ENCODE measurements around the gene BRS3. TPM values are rescaled to one million over a fixed set of nuclear protein-coding genes. Genes with fewer than 3 reads are reported as not detected.

The BRS3 gene
- polyA plus RNA-seq, 2 of the 4 experiments (the other 2 are of a cell fraction): not detected

- TF ChIP-seq, protein P1, sequence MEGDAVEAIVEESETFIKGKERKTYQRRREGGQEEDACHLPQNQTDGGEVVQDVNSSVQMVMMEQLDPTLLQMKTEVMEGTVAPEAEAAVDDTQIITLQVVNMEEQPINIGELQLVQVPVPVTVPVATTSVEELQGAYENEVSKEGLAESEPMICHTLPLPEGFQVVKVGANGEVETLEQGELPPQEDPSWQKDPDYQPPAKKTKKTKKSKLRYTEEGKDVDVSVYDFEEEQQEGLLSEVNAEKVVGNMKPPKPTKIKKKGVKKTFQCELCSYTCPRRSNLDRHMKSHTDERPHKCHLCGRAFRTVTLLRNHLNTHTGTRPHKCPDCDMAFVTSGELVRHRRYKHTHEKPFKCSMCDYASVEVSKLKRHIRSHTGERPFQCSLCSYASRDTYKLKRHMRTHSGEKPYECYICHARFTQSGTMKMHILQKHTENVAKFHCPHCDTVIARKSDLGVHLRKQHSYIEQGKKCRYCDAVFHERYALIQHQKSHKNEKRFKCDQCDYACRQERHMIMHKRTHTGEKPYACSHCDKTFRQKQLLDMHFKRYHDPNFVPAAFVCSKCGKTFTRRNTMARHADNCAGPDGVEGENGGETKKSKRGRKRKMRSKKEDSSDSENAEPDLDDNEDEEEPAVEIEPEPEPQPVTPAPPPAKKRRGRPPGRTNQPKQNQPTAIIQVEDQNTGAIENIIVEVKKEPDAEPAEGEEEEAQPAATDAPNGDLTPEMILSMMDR (IDR thresholded peaks at IDR 0.05): no peak
- TF ChIP-seq SMC3 (IDR thresholded peaks at IDR 0.05): no peak
- no peak for TF ChIP-seq ZFP36 (IDR thresholded peaks at IDR 0.05; ENCODE audit: borderline replicate concordance, partially characterized antibody)
- TF ChIP-seq RAD21 (conservative IDR thresholded peaks at IDR 0.05 in 1 of 2, IDR thresholded peaks at IDR 0.05 in 1 of 2): no peak
- TF ChIP-seq GATA3 (IDR thresholded peaks at IDR 0.05; ENCODE audit: borderline replicate concordance): no peak
- TF ChIP-seq ZSCAN20 (CRISPR knock-in tag; IDR thresholded peaks at IDR 0.05): no peak
- no peak for TF ChIP-seq CHD4 (IDR thresholded peaks at IDR 0.05; ENCODE audit: borderline replicate concordance)
Measured at GRCh38 chrX:136538811-136539210, 51.1 kb downstream of the BRS3 start (continued).

- ChIA-PET CTCF (no interaction called here), POLR2A (no interaction called here)
- H3K9me3 ChIP-seq: no peaks in the 10 kb centered on the region
- no peaks in the 10 kb centered on the region for H3K4me1 ChIP-seq
- no peak overlapping the region for H3K27ac ChIP-seq
- no peak for TF ChIP-seq NPAS2 (CRISPR knock-in tag; IDR thresholded peaks at IDR 0.05; ENCODE audit: borderline replicate concordance)
- TF ChIP-seq MAZ (IDR thresholded peaks at IDR 0.05; ENCODE audit: borderline replicate concordance, low read depth, low read length): no peak
- TF ChIP-seq, protein P2, sequence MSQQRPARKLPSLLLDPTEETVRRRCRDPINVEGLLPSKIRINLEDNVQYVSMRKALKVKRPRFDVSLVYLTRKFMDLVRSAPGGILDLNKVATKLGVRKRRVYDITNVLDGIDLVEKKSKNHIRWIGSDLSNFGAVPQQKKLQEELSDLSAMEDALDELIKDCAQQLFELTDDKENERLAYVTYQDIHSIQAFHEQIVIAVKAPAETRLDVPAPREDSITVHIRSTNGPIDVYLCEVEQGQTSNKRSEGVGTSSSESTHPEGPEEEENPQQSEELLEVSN (IDR thresholded peaks at IDR 0.05; ENCODE audit: borderline replicate concordance, low read depth): no peak
- TF ChIP-seq RCOR1 (IDR thresholded peaks at IDR 0.05; ENCODE audit: low read depth, low read length): no peak
- no peak for TF ChIP-seq EHF (CRISPR knock-in tag; IDR thresholded peaks at IDR 0.05)
- no peak for TF ChIP-seq CHD4 (IDR thresholded peaks at IDR 0.05; ENCODE audit: borderline replicate concordance)
- no peak for TF ChIP-seq MAFK (IDR thresholded peaks at IDR 0.05; ENCODE audit: partially characterized antibody)
- TF ChIP-seq GATA3 (IDR thresholded peaks at IDR 0.05; ENCODE audit: borderline replicate concordance): no peak
- TF ChIP-seq HDAC2 (IDR thresholded peaks at IDR 0.05): no peak
- TF ChIP-seq PHF8 (IDR thresholded peaks at IDR 0.05; ENCODE audit: borderline replicate concordance, low read depth): no peak
- no peak for TF ChIP-seq NFE2L2 (conservative IDR thresholded peaks at IDR 0.05; ENCODE audit: low read length)
- no peak for TF ChIP-seq POLR2AphosphoS2 (conservative IDR thresholded peaks at IDR 0.05; ENCODE audit: low read length)
- TF ChIP-seq, protein P1 (IDR thresholded peaks at IDR 0.05): no peak
- TF ChIP-seq POLR2A (IDR thresholded peaks at IDR 0.05; ENCODE audit: low read length): no peak
- TF ChIP-seq, protein P3, sequence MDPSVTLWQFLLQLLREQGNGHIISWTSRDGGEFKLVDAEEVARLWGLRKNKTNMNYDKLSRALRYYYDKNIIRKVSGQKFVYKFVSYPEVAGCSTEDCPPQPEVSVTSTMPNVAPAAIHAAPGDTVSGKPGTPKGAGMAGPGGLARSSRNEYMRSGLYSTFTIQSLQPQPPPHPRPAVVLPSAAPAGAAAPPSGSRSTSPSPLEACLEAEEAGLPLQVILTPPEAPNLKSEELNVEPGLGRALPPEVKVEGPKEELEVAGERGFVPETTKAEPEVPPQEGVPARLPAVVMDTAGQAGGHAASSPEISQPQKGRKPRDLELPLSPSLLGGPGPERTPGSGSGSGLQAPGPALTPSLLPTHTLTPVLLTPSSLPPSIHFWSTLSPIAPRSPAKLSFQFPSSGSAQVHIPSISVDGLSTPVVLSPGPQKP (IDR thresholded peaks at IDR 0.05; ENCODE audit: low read depth, low read length): no peak
- TF ChIP-seq RARB (CRISPR knock-in tag; IDR thresholded peaks at IDR 0.05): no peak
- no peak for TF ChIP-seq CBX8 (IDR thresholded peaks at IDR 0.05)
- TF ChIP-seq ZC3H11A (IDR thresholded peaks at IDR 0.05): no peak
- TF ChIP-seq SMC3 (IDR thresholded peaks at IDR 0.05): no peak
- no peak for FAIRE-seq
- ATAC-seq: no peak
- WGBS (ENCODE audit: missing lambda C conversion rate): 44% methylated on average over 5 of the region's 5 CpGs
- no peak overlapping the region for H3K4me3 ChIP-seq
- H3K4me2 ChIP-seq: no peak overlapping the region
- no peak for DNase-seq (ENCODE audit: low read depth in 1 of 2, low spot score in 1 of 2)
Measured at GRCh38 chrX:136540226-136540625, 52.5 kb downstream of the BRS3 start.
